A673 (cell line): ENCODE results near the gene CD28. TPM values are rescaled to one million over a fixed set of nuclear protein-coding genes. Genes with fewer than 3 reads are reported as not detected.

Experiments used
- BruUV-seq: library from RNA; stranded (reverse); fragments of 400-500 nt; replicated peaks from 2 replicates; lab custom pipeline; 2021; lab: Mats Ljungman, UMichigan
- CTCF ChIA-PET: fragments of 300-600 bp; sonication (Branson Sonifier 250); formaldehyde crosslinking; loops from one replicate; lab custom pipeline; 2022; ENCODE audit warnings: antibody characterized with exemption; lab: Charles Lee
- POLR2A ChIA-PET: fragments of 300-600 bp; sonication (Branson Sonifier 250); formaldehyde crosslinking; loops from one replicate; lab custom pipeline; 2022; ENCODE audit warnings: antibody characterized with exemption; ENCODE audit not compliant: low non-redundant PET; lab: Charles Lee
- DNase-seq: peaks from one replicate; pipeline ENCODE4 v3.0.0-alpha.2; 2015; ENCODE audit warnings: low spot score
- H3K27ac ChIP-seq: fragments of 200-600 bp; sonication (generic); 2 replicates; pipeline ENCODE4 v1.5.1; 2016; ENCODE audit warnings: mixed run types, low read depth, mild to moderate bottlenecking, mixed read lengths, antibody characterized with exemption, low read length; ENCODE audit not compliant: poor library complexity, severe bottlenecking
- H3K27me3 ChIP-seq: fragments of 200-600 bp; sonication (generic); replicated peaks from 2 replicates; pipeline ENCODE4 v1.6.1; 2017; ENCODE audit warnings: mixed run types, low read depth, mild to moderate bottlenecking, mixed read lengths, antibody characterized with exemption, low read length; ENCODE audit not compliant: insufficient read depth, poor library complexity
- H3K36me3 ChIP-seq: fragments of 200-600 bp; sonication (generic); 2 replicates; pipeline ENCODE4 v1.6.1; 2016; ENCODE audit warnings: mixed run types, mild to moderate bottlenecking, mixed read lengths, antibody characterized with exemption, low read length; ENCODE audit not compliant: insufficient read depth, poor library complexity, severe bottlenecking
- H3K4me1 ChIP-seq: fragments of 200-600 bp; sonication (generic); 2 replicates; pipeline ENCODE4 v1.6.1; 2017; ENCODE audit warnings: mixed run types, mild to moderate bottlenecking, mixed read lengths, antibody characterized with exemption, low read length; ENCODE audit not compliant: insufficient read depth, poor library complexity, severe bottlenecking
- H3K4me3 ChIP-seq: fragments of 200-600 bp; sonication (generic); 2 replicates; pipeline ENCODE4 v1.5.1; 2016; ENCODE audit warnings: low read depth, mixed run types, mild to moderate bottlenecking, mixed read lengths, low read length; ENCODE audit not compliant: poor library complexity, severe bottlenecking
- H3K9me3 ChIP-seq: fragments of 200-600 bp; sonication (generic); 2 replicates; pipeline ENCODE4 v1.6.1; 2016; ENCODE audit warnings: mixed run types, low read depth, mild to moderate bottlenecking, mixed read lengths, antibody characterized with exemption, low read length; ENCODE audit not compliant: poor library complexity, severe bottlenecking
- CTCF ChIP-seq: fragments of 300-800, 200-600 bp; sonication (generic); conservative IDR thresholded peaks from 2 replicates; pipeline ENCODE4 v1.5.1; 2017; ENCODE audit warnings: low read depth, mild to moderate bottlenecking, antibody characterized with exemption, low read length, moderate library complexity, mixed read lengths
- EZH2 ChIP-seq: fragments of 200-600 bp; sonication (generic); IDR thresholded peaks from 2 replicates; pipeline ENCODE4 v1.6.1; 2017; ENCODE audit warnings: borderline replicate concordance, low read depth, mild to moderate bottlenecking, mixed read lengths, antibody characterized with exemption, low read length; ENCODE audit not compliant: poor library complexity, severe bottlenecking
- intact Hi-C: fragments of 100-400 bp; cut with micrococcal nuclease; formaldehyde crosslinking; loops from one replicate; pipeline ENCODE4 v1.10.0; 2022; ENCODE audit not compliant: unreplicated experiment
- total RNA-seq: library from RNA; stranded (reverse); gene quantifications from 2 replicates; pipeline ENCODE4 v1.2.3, GENCODE V29; 2021

The CD28 gene
- total RNA-seq, 1 experiment from 2014 or later = not detected

- CTCF ChIA-PET = no interaction called here
Measured at GRCh38 chr2:203750346-203751068, 44.1 kb downstream of the CD28 start.

GRCh38 chr2:203751685-203752271, 45.3 kb downstream of the CD28 start:
- H3K4me3 ChIP-seq = no peak overlapping the region
- ChIA-PET POLR2A (no interaction called here), CTCF (no interaction called here)
- DNase-seq = no peak
- no peak overlapping the region for H3K27ac ChIP-seq
- no peaks in the 10 kb centered on the region for H3K27me3 ChIP-seq
- no peaks in the 10 kb centered on the region for H3K36me3 ChIP-seq
- peaks cover 9% of the 10 kb centered on the region for H3K9me3 ChIP-seq
- intact Hi-C loops = no loop called here
- no TSS peak for BruUV-seq
- H3K4me1 ChIP-seq = no peaks in the 10 kb centered on the region
- TF ChIP-seq EZH2 = no peak
- no peak for TF ChIP-seq CTCF

More at GRCh38 chr2:203750346-203751068, 44.1 kb downstream of the CD28 start:
- Histone ChIP-seq H3K4me3 (no peak overlapping the region), H3K4me1 (no peaks in the 10 kb centered on the region), H3K9me3 (no peaks in the 10 kb centered on the region), H3K27me3 (no peaks in the 10 kb centered on the region), H3K36me3 (no peaks in the 10 kb centered on the region), H3K27ac (no peak overlapping the region)
- no peak for DNase-seq
- intact Hi-C loops = no loop called here
- POLR2A ChIA-PET = no interaction called here
- TF ChIP-seq CTCF (no peak), EZH2 (no peak)
- no TSS peak for BruUV-seq

- intact Hi-C loops = no loop called here
- H3K4me3 ChIP-seq = no peak overlapping the region
- BruUV-seq = no TSS peak
- TF ChIP-seq CTCF = no peak
- TF ChIP-seq EZH2 = no peak
- H3K27ac ChIP-seq = no peak overlapping the region
- DNase-seq = no peak
- CTCF ChIA-PET = no interaction called here
- H3K9me3 ChIP-seq = peaks cover 9% of the 10 kb centered on the region
- H3K27me3 ChIP-seq = no peaks in the 10 kb centered on the region
- H3K4me1 ChIP-seq = no peaks in the 10 kb centered on the region
- POLR2A ChIA-PET = no interaction called here
- no peaks in the 10 kb centered on the region for H3K36me3 ChIP-seq
Measured at GRCh38 chr2:203756161-203756560, 49.7 kb downstream of the CD28 start.
